ENCODE results near the gene MAP2. TPM values are rescaled to one million over a fixed set of nuclear protein-coding genes. Genes with fewer than 3 reads are reported as not detected.

The MAP2 gene
- total RNA-seq, 2 experiments from 2014 or later, result 0.10 TPM; not detected in 1

DNA sequence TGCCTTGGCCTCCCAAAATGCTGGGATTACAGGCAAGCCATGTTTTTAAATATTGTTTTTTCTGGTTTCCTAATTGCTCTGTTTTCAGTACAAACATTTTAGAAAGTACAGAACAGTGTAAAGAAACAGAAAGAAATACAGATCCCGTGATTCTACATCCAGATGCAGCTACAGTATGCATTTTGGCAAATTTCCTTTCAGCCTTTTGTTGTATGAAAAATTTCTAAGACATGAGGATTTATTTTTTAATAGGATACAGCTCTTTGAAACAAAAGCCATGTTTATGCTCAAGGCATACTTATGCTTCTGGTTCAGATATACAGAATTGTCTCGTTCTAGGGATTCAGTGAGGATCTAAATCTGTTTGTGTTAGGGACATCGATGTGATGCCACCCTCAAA, 109.5 kb downstream of the MAP2 start:
- no peaks in the 10 kb centered on the region for H3K79me2 ChIP-seq (ENCODE audit: insufficient read depth, low read depth, low read length)
- H3K9me3 ChIP-seq (ENCODE audit: low read length), result no peaks in the 10 kb centered on the region
- CTCF ChIA-PET (ENCODE audit: unreplicated experiment), result no interaction called here
- no TSS peak for BruUV-seq (replicated peaks)
- no peak overlapping the region for H3K4me2 ChIP-seq (ENCODE audit: low read length)
- intact Hi-C loops (cut with micrococcal nuclease; ENCODE audit: unreplicated experiment), result no loop called here
- POLR2A ChIA-PET, result no interaction called here
- H3K4me3 ChIP-seq (ENCODE audit: low read depth, low read length, poor library complexity, severe bottlenecking), result no peak overlapping the region
- H3K9me2 ChIP-seq (ENCODE audit: insufficient read depth, low read length), result no peaks in the 10 kb centered on the region
- no peaks in the 10 kb centered on the region for H3K4me1 ChIP-seq (ENCODE audit: insufficient read depth, low read length, poor library complexity, severe bottlenecking)
- no peaks in the 10 kb centered on the region for H4K20me1 ChIP-seq (ENCODE audit: insufficient read depth, low read length)
- no peaks in the 10 kb centered on the region for H3K36me3 ChIP-seq (ENCODE audit: insufficient read depth, low read length)
- DNase-seq (ENCODE audit: low spot score), result no peak
- TF ChIP-seq EZH2phosphoT487 (IDR thresholded peaks at IDR 0.05; ENCODE audit: borderline replicate concordance, low read depth, low read length) (no peak), CTCF (conservative IDR thresholded peaks at IDR 0.05; ENCODE audit: low read length) (no peak)
- H3K27ac ChIP-seq (ENCODE audit: low read depth, low read length, poor library complexity, severe bottlenecking), result no peak overlapping the region
- H2AFZ ChIP-seq (ENCODE audit: low read length), result no peak overlapping the region

GRCh38 chr2:209534228-209534627, 110.4 kb downstream of the MAP2 start:
- POLR2A ChIA-PET, result no interaction called here
- no TSS peak for BruUV-seq (replicated peaks)

GRCh38 chr2:209536363-209536762, 112.5 kb downstream of the MAP2 start:
- no TSS peak for BruUV-seq (replicated peaks)
- Histone ChIP-seq H3K79me2 (ENCODE audit: insufficient read depth, low read depth, low read length) (no peaks in the 10 kb centered on the region), H3K4me2 (ENCODE audit: low read length) (no peak overlapping the region), H4K20me1 (ENCODE audit: insufficient read depth, low read length) (no peaks in the 10 kb centered on the region), H3K9me2 (ENCODE audit: insufficient read depth, low read length) (no peaks in the 10 kb centered on the region), H3K27ac (ENCODE audit: low read depth, low read length, poor library complexity, severe bottlenecking) (no peak overlapping the region), H3K9me3 (ENCODE audit: low read length) (no peaks in the 10 kb centered on the region), H3K36me3 (ENCODE audit: insufficient read depth, low read length) (no peaks in the 10 kb centered on the region), H2AFZ (ENCODE audit: low read length) (no peak overlapping the region), H3K4me3 (ENCODE audit: low read depth, low read length, poor library complexity, severe bottlenecking) (no peak overlapping the region), H3K4me1 (ENCODE audit: insufficient read depth, low read length, poor library complexity, severe bottlenecking) (no peaks in the 10 kb centered on the region)
- CTCF ChIA-PET (ENCODE audit: unreplicated experiment), result no interaction called here
- no peak for TF ChIP-seq CTCF (conservative IDR thresholded peaks at IDR 0.05; ENCODE audit: low read length)
- TF ChIP-seq EZH2phosphoT487 (IDR thresholded peaks at IDR 0.05; ENCODE audit: borderline replicate concordance, low read depth, low read length), result no peak
- intact Hi-C loops (cut with micrococcal nuclease; ENCODE audit: unreplicated experiment), result no loop called here
- POLR2A ChIA-PET, result no interaction called here
- no peak for DNase-seq (ENCODE audit: low spot score)

More at GRCh38 chr2:209534228-209534627, 110.4 kb downstream of the MAP2 start:
- no peak overlapping the region for H3K4me2 ChIP-seq (ENCODE audit: low read length)
- no peaks in the 10 kb centered on the region for H3K9me2 ChIP-seq (ENCODE audit: insufficient read depth, low read length)
- no peaks in the 10 kb centered on the region for H3K4me1 ChIP-seq (ENCODE audit: insufficient read depth, low read length, poor library complexity, severe bottlenecking)
- H3K36me3 ChIP-seq (ENCODE audit: insufficient read depth, low read length), result no peaks in the 10 kb centered on the region
- no peaks in the 10 kb centered on the region for H4K20me1 ChIP-seq (ENCODE audit: insufficient read depth, low read length)
- no peak overlapping the region for H3K27ac ChIP-seq (ENCODE audit: low read depth, low read length, poor library complexity, severe bottlenecking)
- DNase-seq (ENCODE audit: low spot score), result no peak
- CTCF ChIA-PET (ENCODE audit: unreplicated experiment), result no interaction called here
- H3K4me3 ChIP-seq (ENCODE audit: low read depth, low read length, poor library complexity, severe bottlenecking), result no peak overlapping the region
- intact Hi-C loops (cut with micrococcal nuclease; ENCODE audit: unreplicated experiment), result no loop called here
- TF ChIP-seq EZH2phosphoT487 (IDR thresholded peaks at IDR 0.05; ENCODE audit: borderline replicate concordance, low read depth, low read length), result no peak
- no peak for TF ChIP-seq CTCF (conservative IDR thresholded peaks at IDR 0.05; ENCODE audit: low read length)
- no peaks in the 10 kb centered on the region for H3K79me2 ChIP-seq (ENCODE audit: insufficient read depth, low read depth, low read length)
- no peaks in the 10 kb centered on the region for H3K9me3 ChIP-seq (ENCODE audit: low read length)
- no peak overlapping the region for H2AFZ ChIP-seq (ENCODE audit: low read length)

Measured in OCI-LY7 (cell line).